Measurements from ENCODE around the gene SUPT5H. TPM values are rescaled to one million over a fixed set of nuclear protein-coding genes. Genes with fewer than 3 reads are reported as not detected.

Gene SUPT5H
- total and polyA plus RNA-seq, 8 donors, result 93.6 to 152 (median 139) TPM

DNA sequence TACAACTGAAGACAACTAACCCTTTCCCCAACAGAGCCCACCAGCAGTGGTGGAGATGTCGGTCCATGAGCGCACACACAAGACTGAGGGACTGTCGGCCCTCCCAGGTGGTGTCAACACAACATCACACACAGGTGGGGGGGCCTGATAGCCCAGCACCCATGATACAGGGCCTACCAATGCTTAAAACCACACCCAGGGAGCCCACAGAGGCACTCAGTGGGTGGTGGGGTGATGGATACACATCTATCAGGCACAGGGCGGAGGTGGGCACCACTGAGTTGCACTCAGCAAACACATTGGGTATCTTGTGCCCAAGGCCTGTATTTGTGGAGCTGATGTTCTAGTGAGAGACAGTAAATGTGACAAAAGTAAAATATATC, 45.7 kb upstream of the SUPT5H start:
- peak overlapping the region; percentile 84 to 99 for H3K27ac ChIP-seq
- intact Hi-C loops (cut with DNase I), result no loop called here
- H3K9me3 ChIP-seq, result no peaks in the 10 kb centered on the region

DNA sequence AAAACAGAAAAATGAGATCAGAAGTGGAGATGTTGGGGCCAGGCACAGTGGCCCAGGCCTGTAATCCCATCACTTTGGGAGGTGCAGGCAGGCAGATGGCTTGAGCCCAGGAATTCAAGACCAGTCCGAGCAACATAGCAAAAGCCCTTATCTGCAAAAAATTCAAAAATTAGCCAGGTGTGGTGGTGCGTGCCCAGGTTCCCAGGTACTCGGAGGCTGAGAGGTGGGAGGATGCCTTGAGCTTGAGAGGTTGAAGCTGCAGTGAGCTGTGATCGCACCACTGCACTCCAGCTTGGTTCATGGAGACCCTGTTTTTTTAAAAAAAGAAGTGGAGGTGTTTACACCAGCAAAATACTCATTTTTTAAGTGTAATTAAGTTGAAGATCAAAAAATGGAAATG, 45.3 kb upstream of the SUPT5H start:
- no peaks in the 10 kb centered on the region for H3K27me3 ChIP-seq
- no peak for ATAC-seq
- peaks cover 0 to 21% of the 10 kb centered on the region in 2 donors for H3K36me3 ChIP-seq
- TF ChIP-seq, protein P1, sequence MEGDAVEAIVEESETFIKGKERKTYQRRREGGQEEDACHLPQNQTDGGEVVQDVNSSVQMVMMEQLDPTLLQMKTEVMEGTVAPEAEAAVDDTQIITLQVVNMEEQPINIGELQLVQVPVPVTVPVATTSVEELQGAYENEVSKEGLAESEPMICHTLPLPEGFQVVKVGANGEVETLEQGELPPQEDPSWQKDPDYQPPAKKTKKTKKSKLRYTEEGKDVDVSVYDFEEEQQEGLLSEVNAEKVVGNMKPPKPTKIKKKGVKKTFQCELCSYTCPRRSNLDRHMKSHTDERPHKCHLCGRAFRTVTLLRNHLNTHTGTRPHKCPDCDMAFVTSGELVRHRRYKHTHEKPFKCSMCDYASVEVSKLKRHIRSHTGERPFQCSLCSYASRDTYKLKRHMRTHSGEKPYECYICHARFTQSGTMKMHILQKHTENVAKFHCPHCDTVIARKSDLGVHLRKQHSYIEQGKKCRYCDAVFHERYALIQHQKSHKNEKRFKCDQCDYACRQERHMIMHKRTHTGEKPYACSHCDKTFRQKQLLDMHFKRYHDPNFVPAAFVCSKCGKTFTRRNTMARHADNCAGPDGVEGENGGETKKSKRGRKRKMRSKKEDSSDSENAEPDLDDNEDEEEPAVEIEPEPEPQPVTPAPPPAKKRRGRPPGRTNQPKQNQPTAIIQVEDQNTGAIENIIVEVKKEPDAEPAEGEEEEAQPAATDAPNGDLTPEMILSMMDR (IDR thresholded peaks at IDR 0.05), result no peak
- H3K4me3 ChIP-seq, result no peak overlapping the region
- H3K4me1 ChIP-seq, result peaks cover 29 to 79% of the 10 kb centered on the region in 2 donors
- no peak for DNase-seq
- H3K9me3 ChIP-seq, result no peaks in the 10 kb centered on the region
- intact Hi-C loops (cut with DNase I), result no loop called here
- H3K27ac ChIP-seq, result peak overlapping the region in 1 of 2 donors; percentile 99

More for the DNA sequence above, 45.7 kb upstream of the SUPT5H start:
- ATAC-seq, result no peak
- Histone ChIP-seq H3K27me3 (no peaks in the 10 kb centered on the region), H3K36me3 (peaks cover 0 to 25% of the 10 kb centered on the region in 2 donors), H3K4me3 (no peak overlapping the region), H3K4me1 (peaks cover 29 to 75% of the 10 kb centered on the region in 2 donors)
- DNase-seq, result no peak
- TF ChIP-seq, protein P1 (IDR thresholded peaks at IDR 0.05), result no peak

DNA sequence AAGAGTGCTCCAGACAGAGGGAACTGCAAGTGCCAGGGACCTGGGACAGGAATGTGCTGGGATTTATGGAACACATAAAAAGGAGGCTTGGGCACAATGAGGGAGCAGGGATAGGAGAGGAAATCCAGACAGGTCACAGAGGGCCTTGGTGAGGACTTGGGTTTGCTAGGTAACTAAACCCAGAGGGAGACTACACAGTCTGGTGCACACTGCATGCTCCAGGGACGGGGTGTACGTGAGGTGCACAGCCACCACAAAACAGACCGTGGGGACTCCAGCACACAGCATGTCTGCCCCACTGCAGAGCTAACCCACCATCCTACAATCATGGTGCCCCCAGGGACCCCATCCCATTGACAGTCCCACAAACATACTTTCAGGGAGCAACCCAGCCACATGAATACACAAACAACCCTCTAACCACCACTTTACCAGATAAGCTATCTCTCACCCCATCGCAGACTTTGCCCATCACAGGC, 44.3 kb upstream of the SUPT5H start:
- H3K4me1 ChIP-seq, result peaks cover 29 to 90% of the 10 kb centered on the region in 2 donors
- H3K27ac ChIP-seq, result peak overlapping the region; percentile 96 to 100
- no peaks in the 10 kb centered on the region for H3K27me3 ChIP-seq
- no peaks in the 10 kb centered on the region for H3K9me3 ChIP-seq
- intact Hi-C loops (cut with DNase I), result no loop called here
- peak overlapping the region in 1 of 2 donors; percentile 9 for H3K4me3 ChIP-seq
- no peak for ATAC-seq
- peaks cover 0 to 10% of the 10 kb centered on the region in 2 donors for H3K36me3 ChIP-seq
- TF ChIP-seq, protein P1 (IDR thresholded peaks at IDR 0.05), result no peak
- no peak for DNase-seq

DNA sequence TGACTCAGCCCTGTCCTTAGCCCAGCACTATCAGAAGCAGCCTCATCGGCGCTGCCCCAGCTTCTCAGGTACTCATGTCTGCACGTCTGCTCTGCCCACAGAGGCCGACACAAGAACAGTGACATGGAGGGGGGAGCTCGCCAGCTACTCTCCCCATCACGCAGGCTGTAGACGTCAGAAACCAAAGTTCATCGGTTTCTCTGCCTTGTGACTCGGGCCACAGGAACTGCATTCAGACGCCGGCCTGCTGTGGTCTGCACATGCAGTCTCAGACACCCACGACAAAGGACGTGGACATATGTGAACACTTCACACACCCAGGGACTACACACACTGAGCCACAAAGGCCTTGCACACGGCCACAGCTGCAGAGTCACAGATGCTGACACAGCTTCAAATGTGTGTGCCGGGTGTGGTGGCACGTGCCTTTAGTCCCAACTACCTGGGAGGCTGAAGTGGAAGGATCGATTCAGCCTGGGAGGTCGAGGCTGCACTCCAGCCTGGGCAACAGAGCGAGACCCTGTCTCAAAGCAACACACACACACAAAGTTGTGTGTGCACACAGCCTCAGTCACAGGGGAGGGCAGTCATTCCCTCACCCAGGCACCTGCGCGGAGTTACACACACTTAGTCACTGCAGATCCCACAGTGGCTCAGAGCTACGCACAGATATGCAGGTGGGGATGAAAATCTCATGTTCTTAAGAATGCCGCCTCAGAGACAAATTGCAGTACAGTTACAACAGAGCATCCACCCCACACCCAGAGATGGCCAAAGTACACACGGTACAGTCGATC, 43.6 kb upstream of the SUPT5H start:
- Histone ChIP-seq H3K4me1 (peaks cover 29 to 92% of the 10 kb centered on the region in 2 donors), H3K27me3 (no peaks in the 10 kb centered on the region), H3K4me3 (peak overlapping the region in 1 of 2 donors; percentile 47), H3K36me3 (peaks cover 0 to 7% of the 10 kb centered on the region in 2 donors), H3K9me3 (no peaks in the 10 kb centered on the region), H3K27ac (peak overlapping the region; percentile 96 to 100)
- peak in 1 of 4 donors; percentile 84 for DNase-seq
- intact Hi-C loops (cut with DNase I), result no loop called here
- no peak for ATAC-seq
- TF ChIP-seq, protein P1 (IDR thresholded peaks at IDR 0.05), result no peak

Data from left lung (tissue), 10 donors.